ENCODE results near the gene TMEM200A. TPM values are rescaled to one million over a fixed set of nuclear protein-coding genes. Genes with fewer than 3 reads are reported as not detected.

Gene TMEM200A
- total RNA-seq, 3 donors from 2014 or later (not counting 1 experiment from before 2014, with no cell fraction given), result 0.16 to 0.52 (median 0.50) TPM

- Histone ChIP-seq H3K9me3 (ENCODE audit: control insufficient read depth, insufficient read depth, low read length) (no peaks in the 10 kb centered on the region), H3K27me3 (ENCODE audit: control insufficient read depth, insufficient read depth, low read length) (no peaks in the 10 kb centered on the region), H3K4me1 (ENCODE audit: control insufficient read depth, insufficient read depth, low read length) (peaks cover 3% of the 10 kb centered on the region), H3K27ac (ENCODE audit: low read length) (no peak overlapping the region), H3K36me3 (ENCODE audit: control insufficient read depth, insufficient read depth, low read length) (no peaks in the 10 kb centered on the region), H3K4me3 (ENCODE audit: low read length) (no peak overlapping the region)
- no peaks in the 10 kb centered on the region for H3K9me3 Mint-ChIP-seq
- intact Hi-C loops (cut with micrococcal nuclease), result no loop called here
- H3K4me1 Mint-ChIP-seq, result peaks cover 15 to 17% of the 10 kb centered on the region in 2 donors
- H3K27me3 Mint-ChIP-seq (ENCODE audit: low read depth in 2 of 2), result no peaks in the 10 kb centered on the region
- DNase-seq (no peak), ATAC-seq (no peak)
- no peaks in the 10 kb centered on the region for H3K36me3 Mint-ChIP-seq
- H3K27ac Mint-ChIP-seq, result no peak overlapping the region
- no peak overlapping the region for H3K4me3 Mint-ChIP-seq
- TF ChIP-seq, protein P1, sequence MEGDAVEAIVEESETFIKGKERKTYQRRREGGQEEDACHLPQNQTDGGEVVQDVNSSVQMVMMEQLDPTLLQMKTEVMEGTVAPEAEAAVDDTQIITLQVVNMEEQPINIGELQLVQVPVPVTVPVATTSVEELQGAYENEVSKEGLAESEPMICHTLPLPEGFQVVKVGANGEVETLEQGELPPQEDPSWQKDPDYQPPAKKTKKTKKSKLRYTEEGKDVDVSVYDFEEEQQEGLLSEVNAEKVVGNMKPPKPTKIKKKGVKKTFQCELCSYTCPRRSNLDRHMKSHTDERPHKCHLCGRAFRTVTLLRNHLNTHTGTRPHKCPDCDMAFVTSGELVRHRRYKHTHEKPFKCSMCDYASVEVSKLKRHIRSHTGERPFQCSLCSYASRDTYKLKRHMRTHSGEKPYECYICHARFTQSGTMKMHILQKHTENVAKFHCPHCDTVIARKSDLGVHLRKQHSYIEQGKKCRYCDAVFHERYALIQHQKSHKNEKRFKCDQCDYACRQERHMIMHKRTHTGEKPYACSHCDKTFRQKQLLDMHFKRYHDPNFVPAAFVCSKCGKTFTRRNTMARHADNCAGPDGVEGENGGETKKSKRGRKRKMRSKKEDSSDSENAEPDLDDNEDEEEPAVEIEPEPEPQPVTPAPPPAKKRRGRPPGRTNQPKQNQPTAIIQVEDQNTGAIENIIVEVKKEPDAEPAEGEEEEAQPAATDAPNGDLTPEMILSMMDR (IDR thresholded peaks at IDR 0.05), result no peak
- WGBS (ENCODE audit: insufficient coverage), result 75% methylated on average over 5 of the region's 5 CpGs
Observed at GRCh38 chr6:130482645-130483390, 117.0 kb downstream of the TMEM200A start.

GRCh38 chr6:130485870-130486269 is 120.1 kb downstream of the TMEM200A start:
- TF ChIP-seq, protein P1 (IDR thresholded peaks at IDR 0.05), result no peak
- WGBS (ENCODE audit: insufficient coverage), result 100% methylated on average over 2 of the region's 3 CpGs
- DNase-seq (no peak), ATAC-seq (no peak)
- no peaks in the 10 kb centered on the region for H3K27me3 ChIP-seq (ENCODE audit: control insufficient read depth, insufficient read depth, low read length)
- no peaks in the 10 kb centered on the region for H3K36me3 Mint-ChIP-seq
- no peak overlapping the region for H3K27ac Mint-ChIP-seq
- no peaks in the 10 kb centered on the region for H3K9me3 Mint-ChIP-seq
- H3K36me3 ChIP-seq (ENCODE audit: control insufficient read depth, insufficient read depth, low read length), result no peaks in the 10 kb centered on the region
- H3K9me3 ChIP-seq (ENCODE audit: control insufficient read depth, insufficient read depth, low read length), result no peaks in the 10 kb centered on the region
- H3K4me3 ChIP-seq (ENCODE audit: low read length), result no peak overlapping the region
- peaks cover 3% of the 10 kb centered on the region for H3K4me1 ChIP-seq (ENCODE audit: control insufficient read depth, insufficient read depth, low read length)
- H3K4me3 Mint-ChIP-seq, result no peak overlapping the region
- intact Hi-C loops (cut with micrococcal nuclease), result no loop called here
- no peaks in the 10 kb centered on the region for H3K27me3 Mint-ChIP-seq (ENCODE audit: low read depth in 2 of 2)
- H3K4me1 Mint-ChIP-seq, result peaks cover 15 to 17% of the 10 kb centered on the region in 2 donors
- H3K27ac ChIP-seq (ENCODE audit: low read length), result no peak overlapping the region

- 94% methylated on average over 7 of the region's 7 CpGs for WGBS (ENCODE audit: insufficient coverage)
- no peaks in the 10 kb centered on the region for H3K9me3 ChIP-seq (ENCODE audit: control insufficient read depth, insufficient read depth, low read length)
- Mint-ChIP-seq H3K9me3 (no peaks in the 10 kb centered on the region), H3K36me3 (no peaks in the 10 kb centered on the region), H3K4me1 (peaks cover 15 to 17% of the 10 kb centered on the region in 2 donors), H3K4me3 (no peak overlapping the region), H3K27ac (no peak overlapping the region), H3K27me3 (ENCODE audit: low read depth in 2 of 2) (no peaks in the 10 kb centered on the region)
- H3K36me3 ChIP-seq (ENCODE audit: control insufficient read depth, insufficient read depth, low read length), result no peaks in the 10 kb centered on the region
- no peaks in the 10 kb centered on the region for H3K27me3 ChIP-seq (ENCODE audit: control insufficient read depth, insufficient read depth, low read length)
- DNase-seq, result no peak
- H3K27ac ChIP-seq (ENCODE audit: low read length), result no peak overlapping the region
- no peak for ATAC-seq
- intact Hi-C loops (cut with micrococcal nuclease), result no loop called here
- TF ChIP-seq, protein P1 (IDR thresholded peaks at IDR 0.05), result no peak
- H3K4me1 ChIP-seq (ENCODE audit: control insufficient read depth, insufficient read depth, low read length), result peaks cover 3% of the 10 kb centered on the region
- no peak overlapping the region for H3K4me3 ChIP-seq (ENCODE audit: low read length)
Observed at GRCh38 chr6:130486417-130486816, 120.6 kb downstream of the TMEM200A start.

DNA sequence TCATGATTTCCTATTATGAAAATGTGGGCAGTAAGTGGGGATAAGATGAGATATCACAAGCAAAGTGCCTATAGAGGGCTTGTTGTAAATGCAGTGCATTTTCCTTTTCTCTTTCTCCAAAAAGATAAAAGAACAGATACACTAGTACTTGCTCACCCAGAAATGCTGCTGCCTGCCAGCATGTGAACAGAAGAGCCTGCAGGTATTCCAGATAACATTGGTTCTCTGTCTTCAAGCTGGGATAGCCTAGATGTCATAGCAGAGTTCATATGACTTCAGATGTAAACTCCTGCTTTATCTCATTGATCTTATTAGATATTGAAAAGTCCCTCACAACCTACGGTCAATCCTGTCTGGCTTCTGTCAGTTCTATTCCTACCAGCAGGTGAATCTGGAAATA is 123.7 kb downstream of the TMEM200A start:
- no peak overlapping the region for H3K4me3 Mint-ChIP-seq
- no peaks in the 10 kb centered on the region for H3K27me3 ChIP-seq (ENCODE audit: control insufficient read depth, insufficient read depth, low read length)
- DNase-seq (no peak), ATAC-seq (no peak)
- H3K36me3 Mint-ChIP-seq, result no peaks in the 10 kb centered on the region
- H3K9me3 ChIP-seq (ENCODE audit: control insufficient read depth, insufficient read depth, low read length), result no peaks in the 10 kb centered on the region
- H3K4me1 Mint-ChIP-seq, result no peaks in the 10 kb centered on the region
- intact Hi-C loops (cut with micrococcal nuclease), result no loop called here
- H3K9me3 Mint-ChIP-seq, result peaks cover 0 to 2% of the 10 kb centered on the region in 2 donors
- H3K4me1 ChIP-seq (ENCODE audit: control insufficient read depth, insufficient read depth, low read length), result no peaks in the 10 kb centered on the region
- H3K36me3 ChIP-seq (ENCODE audit: control insufficient read depth, insufficient read depth, low read length), result no peaks in the 10 kb centered on the region
- H3K27me3 Mint-ChIP-seq (ENCODE audit: low read depth in 2 of 2), result no peaks in the 10 kb centered on the region
- no peak overlapping the region for H3K27ac Mint-ChIP-seq
- no peak overlapping the region for H3K4me3 ChIP-seq (ENCODE audit: low read length)
- H3K27ac ChIP-seq (ENCODE audit: low read length), result no peak overlapping the region
- WGBS (ENCODE audit: insufficient coverage), result 97% methylated on average over 1 of the region's 1 CpG
- TF ChIP-seq, protein P1 (IDR thresholded peaks at IDR 0.05), result no peak

Data from natural killer cell (primary cell).